Astrocyte (in vitro differentiated cells and primary cell): ENCODE measurements around the gene CYBC1. TPM values are rescaled to one million over a fixed set of nuclear protein-coding genes. Genes with fewer than 3 reads are reported as not detected.
A peak's percentile ranks its signal among the peaks of the same experiment; 100 is the strongest.

ENCODE experiments used
- DNase-seq: peaks from one replicate; pipeline ENCODE4 v3.0.0-alpha.2; 2010; ENCODE audit warnings: low read depth
- FAIRE-seq: peaks from 2 replicates; lab custom pipeline; 2011; peaks lifted over from hg19 to GRCh38; lab: Jason Lieb, UNC
- H2AFZ ChIP-seq: 2 replicates; pipeline ENCODE4 v1.6.0; 2012; ENCODE audit warnings: low read depth, low read length, inconsistent platforms
- H3K27ac ChIP-seq: 2 replicates; pipeline ENCODE4 v1.5.1; 2011; ENCODE audit warnings: low read depth, low read length, inconsistent platforms
- H3K27me3 ChIP-seq: 2 replicates; pipeline ENCODE4 v1.6.0; 2011; ENCODE audit warnings: low read length, inconsistent platforms; ENCODE audit not compliant: insufficient read depth
- H3K36me3 ChIP-seq: 2 replicates; pipeline ENCODE4 v1.5.1; 2011; ENCODE audit warnings: low read length, inconsistent platforms; ENCODE audit not compliant: insufficient read depth
- H3K4me1 ChIP-seq: 2 replicates; pipeline ENCODE4 v1.5.1; 2011; ENCODE audit warnings: low read length, inconsistent platforms; ENCODE audit not compliant: insufficient read depth
- H3K4me2 ChIP-seq: 2 replicates; pipeline ENCODE4 v1.6.0; 2012; ENCODE audit warnings: low read length, inconsistent platforms
- H3K4me3 ChIP-seq: 2 replicates; pipeline ENCODE4 v1.5.1; 2011; ENCODE audit warnings: low read depth, mild to moderate bottlenecking, low read length, inconsistent platforms; ENCODE audit not compliant: insufficient read depth
- H3K79me2 ChIP-seq: 2 replicates; pipeline ENCODE4 v1.6.0; 2012; ENCODE audit warnings: mild to moderate bottlenecking, low read length, inconsistent platforms; ENCODE audit not compliant: insufficient read depth
- H3K9ac ChIP-seq: 2 replicates; pipeline ENCODE4 v1.6.0; 2012; ENCODE audit warnings: mild to moderate bottlenecking, low read length, inconsistent platforms
- H3K9me3 ChIP-seq: 2 replicates; pipeline ENCODE4 v1.5.1; 2012; ENCODE audit warnings: low read depth, mild to moderate bottlenecking, low read length, inconsistent platforms; ENCODE audit not compliant: insufficient read depth
- H4K20me1 ChIP-seq: 2 replicates; pipeline ENCODE4 v1.6.0; 2012; ENCODE audit warnings: low read length, inconsistent platforms; ENCODE audit not compliant: insufficient read depth
- H3K27ac Mint-ChIP-seq: one replicate; pipeline ENCODE4 v1.8.0; 2021; ENCODE audit warnings: mild to moderate bottlenecking, mixed read lengths; ENCODE audit not compliant: unreplicated experiment
- H3K27me3 Mint-ChIP-seq: one replicate; pipeline ENCODE4 v1.8.0; 2021; ENCODE audit warnings: low read depth, mixed read lengths; ENCODE audit not compliant: unreplicated experiment
- H3K36me3 Mint-ChIP-seq: one replicate; pipeline ENCODE4 v1.8.0; 2021; ENCODE audit warnings: low read depth, mixed read lengths; ENCODE audit not compliant: unreplicated experiment
- H3K4me1 Mint-ChIP-seq: one replicate; pipeline ENCODE4 v1.8.0; 2021; ENCODE audit warnings: low read depth, mixed read lengths; ENCODE audit not compliant: unreplicated experiment
- H3K4me3 Mint-ChIP-seq: one replicate; pipeline ENCODE4 v1.8.0; 2021; ENCODE audit warnings: mild to moderate bottlenecking, moderate library complexity, mixed read lengths; ENCODE audit not compliant: unreplicated experiment
- H3K9me3 Mint-ChIP-seq: one replicate; pipeline ENCODE4 v1.8.0; 2021; ENCODE audit warnings: mild to moderate bottlenecking, mixed read lengths; ENCODE audit not compliant: unreplicated experiment
- EZH2 ChIP-seq: IDR thresholded peaks from 2 replicates; pipeline ENCODE4 v1.6.1; 2012; ENCODE audit warnings: mild to moderate bottlenecking, low read length, inconsistent platforms; ENCODE audit not compliant: insufficient read depth
- total RNA-seq: library from RNA; stranded (reverse); gene quantifications from 2 replicates; pipeline ENCODE4 v1.2.1, GENCODE V29; 2021
- TF ChIP-seq, protein P1 (sequence below): IDR thresholded peaks from 2 replicates; pipeline ENCODE4 v1.5.1; 2011; ENCODE audit warnings: low read depth, mild to moderate bottlenecking, inconsistent platforms, low read length, moderate library complexity; ENCODE audit not compliant: insufficient read depth

The CYBC1 gene
- total RNA-seq, 1 donor from 2014 or later = 67.3 TPM

DNA sequence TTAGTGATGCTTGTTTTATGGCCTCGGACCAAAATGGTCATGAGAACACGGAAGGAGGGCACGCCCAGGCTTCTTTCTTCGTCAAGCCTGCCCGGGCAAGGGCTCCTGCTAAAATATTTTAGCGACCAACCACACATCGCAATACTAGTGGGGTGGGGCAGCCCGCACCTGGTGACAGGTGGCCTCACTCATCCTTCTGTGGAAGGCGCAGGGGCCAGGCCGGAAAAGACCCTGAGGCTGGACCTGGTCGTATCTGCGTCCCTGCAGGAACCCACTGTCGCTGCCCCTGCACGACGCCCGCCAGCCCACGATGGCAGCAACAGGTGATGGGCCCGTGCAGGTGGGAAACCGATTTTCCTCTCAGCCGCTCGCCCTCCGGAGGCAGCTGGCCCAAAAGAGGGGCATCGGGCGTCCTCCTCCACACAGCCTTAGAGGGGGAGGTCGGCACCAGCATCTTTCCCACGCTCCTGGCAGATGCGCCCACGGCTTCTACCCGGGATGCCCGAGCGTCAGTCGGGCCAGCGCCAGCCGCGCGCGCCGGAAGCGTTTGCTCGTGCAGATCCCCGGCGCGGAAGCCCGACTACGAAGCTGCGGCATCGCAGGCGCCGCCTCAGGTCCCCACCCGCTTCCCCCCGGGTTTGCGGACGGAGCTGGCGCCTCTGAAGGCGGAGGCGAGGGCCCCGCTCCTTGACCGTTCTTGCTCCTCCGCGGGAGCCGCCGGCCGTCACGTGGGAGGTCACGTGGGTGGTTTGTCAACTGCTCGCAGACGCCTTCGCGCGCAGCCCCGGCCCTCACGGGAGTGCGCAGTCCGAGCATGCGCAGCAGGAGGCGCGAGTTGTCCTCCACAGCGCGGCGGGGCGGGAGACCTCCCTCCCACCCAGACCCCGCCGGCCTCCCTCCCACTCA lies 46.2 kb upstream of the CYBC1 start:
- peaks cover 3% of the 10 kb centered on the region for H3K4me1 Mint-ChIP-seq
- Histone ChIP-seq H3K36me3 (no peaks in the 10 kb centered on the region), H3K4me1 (peaks cover 16% of the 10 kb centered on the region), H4K20me1 (peaks cover 3% of the 10 kb centered on the region), H2AFZ (peak overlapping the region; percentile 91), H3K4me2 (peak overlapping the region; percentile 92), H3K27me3 (no peaks in the 10 kb centered on the region), H3K9ac (peak overlapping the region; percentile 74), H3K4me3 (peak overlapping the region; percentile 68), H3K9me3 (no peaks in the 10 kb centered on the region), H3K27ac (no peak overlapping the region), H3K79me2 (no peaks in the 10 kb centered on the region)
- H3K4me3 Mint-ChIP-seq = peak overlapping the region; percentile 60
- DNase-seq (peak; percentile 78), FAIRE-seq (no peak)
- peaks cover 1% of the 10 kb centered on the region for H3K36me3 Mint-ChIP-seq
- no peaks in the 10 kb centered on the region for H3K9me3 Mint-ChIP-seq
- peaks cover 2% of the 10 kb centered on the region for H3K27me3 Mint-ChIP-seq
- TF ChIP-seq, protein P1, sequence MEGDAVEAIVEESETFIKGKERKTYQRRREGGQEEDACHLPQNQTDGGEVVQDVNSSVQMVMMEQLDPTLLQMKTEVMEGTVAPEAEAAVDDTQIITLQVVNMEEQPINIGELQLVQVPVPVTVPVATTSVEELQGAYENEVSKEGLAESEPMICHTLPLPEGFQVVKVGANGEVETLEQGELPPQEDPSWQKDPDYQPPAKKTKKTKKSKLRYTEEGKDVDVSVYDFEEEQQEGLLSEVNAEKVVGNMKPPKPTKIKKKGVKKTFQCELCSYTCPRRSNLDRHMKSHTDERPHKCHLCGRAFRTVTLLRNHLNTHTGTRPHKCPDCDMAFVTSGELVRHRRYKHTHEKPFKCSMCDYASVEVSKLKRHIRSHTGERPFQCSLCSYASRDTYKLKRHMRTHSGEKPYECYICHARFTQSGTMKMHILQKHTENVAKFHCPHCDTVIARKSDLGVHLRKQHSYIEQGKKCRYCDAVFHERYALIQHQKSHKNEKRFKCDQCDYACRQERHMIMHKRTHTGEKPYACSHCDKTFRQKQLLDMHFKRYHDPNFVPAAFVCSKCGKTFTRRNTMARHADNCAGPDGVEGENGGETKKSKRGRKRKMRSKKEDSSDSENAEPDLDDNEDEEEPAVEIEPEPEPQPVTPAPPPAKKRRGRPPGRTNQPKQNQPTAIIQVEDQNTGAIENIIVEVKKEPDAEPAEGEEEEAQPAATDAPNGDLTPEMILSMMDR = no peak
- no peak for TF ChIP-seq EZH2
- H3K27ac Mint-ChIP-seq = no peak overlapping the region

DNA sequence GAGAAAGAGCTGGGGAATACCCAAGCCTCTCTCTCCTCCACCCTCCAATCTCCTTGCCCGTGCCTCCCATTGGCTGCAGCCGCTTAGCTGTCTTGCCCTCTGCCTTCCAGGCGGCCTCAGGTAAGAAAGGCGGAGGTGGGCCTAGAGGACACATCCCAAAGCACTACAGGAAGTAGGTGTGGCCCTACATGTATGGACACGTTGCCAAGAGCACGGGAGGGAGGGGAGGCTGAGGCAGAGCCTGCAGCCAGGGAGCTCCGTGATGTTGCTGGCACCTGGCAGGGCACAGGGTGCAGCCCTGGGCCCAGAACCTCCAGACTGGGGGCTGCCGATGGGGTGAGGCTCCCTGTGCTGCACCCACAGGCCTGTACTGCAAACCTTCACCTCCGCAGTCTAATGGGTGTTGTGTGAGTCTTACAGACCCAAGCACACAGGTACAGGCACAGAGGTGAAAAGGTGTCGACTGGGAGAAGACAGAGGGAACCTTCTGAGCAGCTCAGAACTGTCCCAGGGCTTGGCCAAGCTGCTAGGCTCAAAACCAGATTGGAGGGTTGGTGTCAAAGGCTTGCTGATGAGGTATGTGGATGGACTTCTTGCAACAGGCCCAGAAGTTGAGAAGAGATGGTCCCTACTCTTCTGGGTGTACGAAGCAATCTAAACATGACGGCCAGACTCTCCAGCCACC lies 45.4 kb upstream of the CYBC1 start:
- peaks cover 16% of the 10 kb centered on the region for H3K4me1 ChIP-seq
- no peak overlapping the region for H3K4me2 ChIP-seq
- H3K4me1 Mint-ChIP-seq = peaks cover 3% of the 10 kb centered on the region
- no peak for TF ChIP-seq EZH2
- TF ChIP-seq, protein P1 = no peak
- FAIRE-seq (no peak), DNase-seq (no peak)
- no peak overlapping the region for H3K4me3 ChIP-seq
- H3K9me3 Mint-ChIP-seq = no peaks in the 10 kb centered on the region
- peaks cover 3% of the 10 kb centered on the region for H4K20me1 ChIP-seq
- no peak overlapping the region for H3K27ac ChIP-seq
- H3K9ac ChIP-seq = no peak overlapping the region
- peaks cover 2% of the 10 kb centered on the region for H3K27me3 Mint-ChIP-seq
- no peaks in the 10 kb centered on the region for H3K9me3 ChIP-seq
- H3K4me3 Mint-ChIP-seq = peak overlapping the region; percentile 60
- no peaks in the 10 kb centered on the region for H3K79me2 ChIP-seq
- no peaks in the 10 kb centered on the region for H3K36me3 ChIP-seq
- no peaks in the 10 kb centered on the region for H3K27me3 ChIP-seq
- peaks cover 1% of the 10 kb centered on the region for H3K36me3 Mint-ChIP-seq
- H3K27ac Mint-ChIP-seq = no peak overlapping the region
- H2AFZ ChIP-seq = no peak overlapping the region
